Right ventricle myocardium inferior (tissue), 1 donor: ENCODE results near the gene MRPL53. TPM values are rescaled to one million over a fixed set of nuclear protein-coding genes. Genes with fewer than 3 reads are reported as not detected.
"Not testable (repeated sequence)": the region's sequence is repeated elsewhere in the genome, so short reads cannot be mapped to it uniquely, and the experiment has no call there.

ENCODE experiments used
- ATAC-seq: fragments of 200-7000 bp; cut with Tn5 transposase; one replicate; pipeline ENCODE4 v1.9.1; 2020; ENCODE audit warnings: mild to moderate bottlenecking, moderate library complexity
- DNase-seq: peaks from one replicate; pipeline ENCODE4 v3.0.0; 2021; ENCODE audit errors: missing footprints
- intact Hi-C: fragments of 100-400 bp; cut with DNase I; formaldehyde crosslinking; loops from one replicate; pipeline ENCODE4 v1.11.0; 2022
- total RNA-seq: library from RNA; stranded (reverse); fragmentation: NEBNext Ultra II Directional; extraction: Animal tissue kit (Norgen Biotek cat#: 25700); gene quantifications from one replicate; pipeline ENCODE4 v1.2.1, GENCODE V29; 2021
- donor health status: DM: no; HTN: yes; CAD: no; lungs with severe emphysema.

MRPL53 gene
- total RNA-seq, 1 donor from 2014 or later = 167 TPM

DNA sequence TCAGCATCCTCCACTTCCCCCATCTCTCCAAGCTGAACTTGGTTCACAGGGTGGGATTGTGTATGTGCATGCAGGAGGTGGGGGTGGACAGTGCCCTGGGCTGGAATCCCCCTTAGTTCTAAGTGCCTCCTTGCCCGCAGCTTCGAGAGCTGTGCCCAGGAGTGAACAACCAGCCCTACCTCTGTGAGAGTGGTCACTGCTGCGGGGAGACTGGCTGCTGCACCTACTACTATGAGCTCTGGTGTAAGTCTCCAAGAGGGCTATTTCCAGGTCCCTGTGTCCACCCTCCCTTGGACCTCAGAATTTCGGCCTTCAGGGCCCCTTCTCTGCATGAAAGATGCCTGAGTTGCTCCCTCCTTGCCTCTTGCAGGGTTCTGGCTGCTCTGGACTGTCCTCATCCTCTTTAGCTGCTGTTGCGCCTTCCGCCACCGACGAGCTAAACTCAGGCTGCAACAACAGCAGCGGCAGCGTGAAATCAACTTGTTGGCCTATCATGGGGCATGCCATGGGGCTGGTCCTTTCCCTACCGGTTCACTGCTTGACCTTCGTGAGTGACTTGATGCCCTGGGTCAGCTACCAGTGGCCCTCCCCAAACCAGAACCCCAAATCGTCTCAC is 12.9 kb downstream of the MRPL53 start:
- ATAC-seq, intact Hi-C loops, DNase-seq: not testable (repeated sequence)

DNA sequence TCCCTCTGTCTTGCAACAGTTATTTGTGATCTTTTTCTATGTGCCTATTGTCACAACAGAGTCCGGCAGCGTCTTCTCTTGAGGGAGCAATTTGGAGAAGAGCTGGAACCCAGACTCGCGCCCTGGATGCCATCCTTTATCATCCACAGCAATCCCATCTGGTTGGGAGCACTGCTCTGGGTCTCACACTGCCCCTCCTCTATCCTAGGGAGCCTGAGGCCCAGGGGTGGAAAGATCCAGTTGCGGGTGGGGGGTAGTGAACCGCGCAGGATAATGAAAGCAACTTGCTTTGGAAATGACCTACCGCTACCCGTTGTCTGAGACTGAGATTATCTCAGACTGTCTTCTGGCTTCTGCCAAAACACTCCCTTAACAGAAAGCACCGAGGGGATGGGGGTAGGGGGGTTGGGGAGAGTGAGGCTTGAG is 13.5 kb downstream of the MRPL53 start:
- ATAC-seq (no peak), DNase-seq (no peak)
- intact Hi-C loops = no loop called here

GRCh38 chr2:74458132-74458937 is 14.1 kb downstream of the MRPL53 start, which contains the start of gene WBP1:
Gene WBP1 (plus strand): TSS chr2:74458438. CDS start chr2:74458603, 165 bp downstream.
- ATAC-seq = peak; percentile 95
- intact Hi-C loops = no loop called here
- DNase-seq = peak; percentile 100

GRCh38 chr2:74457549-74458131 is 14.8 kb downstream of the MRPL53 start:
- intact Hi-C loops = no loop called here
- peak; percentile 15 for ATAC-seq
- peak; percentile 82 for DNase-seq

DNA sequence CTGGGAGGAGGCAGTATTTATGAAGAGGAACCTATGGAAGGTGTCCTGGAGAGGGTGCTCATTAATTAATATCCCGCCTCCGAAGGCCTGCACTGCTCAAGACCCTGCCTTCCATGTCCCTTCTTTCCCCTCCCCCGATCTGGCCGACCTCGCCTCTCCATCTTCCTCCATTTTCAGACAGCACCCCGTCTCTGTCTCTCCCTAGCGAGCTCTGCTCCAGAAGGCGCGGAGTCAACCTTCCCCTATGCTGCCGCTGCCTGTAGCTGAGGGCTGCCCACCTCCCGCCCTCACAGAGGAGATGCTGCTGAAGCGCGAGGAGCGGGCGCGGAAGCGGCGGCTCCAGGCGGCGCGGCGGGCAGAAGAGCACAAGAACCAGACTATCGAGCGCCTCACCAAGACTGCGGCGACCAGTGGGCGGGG is 15.3 kb downstream of the MRPL53 start:
- ATAC-seq (no peak), DNase-seq (no peak)
- intact Hi-C loops = no loop called here

DNA sequence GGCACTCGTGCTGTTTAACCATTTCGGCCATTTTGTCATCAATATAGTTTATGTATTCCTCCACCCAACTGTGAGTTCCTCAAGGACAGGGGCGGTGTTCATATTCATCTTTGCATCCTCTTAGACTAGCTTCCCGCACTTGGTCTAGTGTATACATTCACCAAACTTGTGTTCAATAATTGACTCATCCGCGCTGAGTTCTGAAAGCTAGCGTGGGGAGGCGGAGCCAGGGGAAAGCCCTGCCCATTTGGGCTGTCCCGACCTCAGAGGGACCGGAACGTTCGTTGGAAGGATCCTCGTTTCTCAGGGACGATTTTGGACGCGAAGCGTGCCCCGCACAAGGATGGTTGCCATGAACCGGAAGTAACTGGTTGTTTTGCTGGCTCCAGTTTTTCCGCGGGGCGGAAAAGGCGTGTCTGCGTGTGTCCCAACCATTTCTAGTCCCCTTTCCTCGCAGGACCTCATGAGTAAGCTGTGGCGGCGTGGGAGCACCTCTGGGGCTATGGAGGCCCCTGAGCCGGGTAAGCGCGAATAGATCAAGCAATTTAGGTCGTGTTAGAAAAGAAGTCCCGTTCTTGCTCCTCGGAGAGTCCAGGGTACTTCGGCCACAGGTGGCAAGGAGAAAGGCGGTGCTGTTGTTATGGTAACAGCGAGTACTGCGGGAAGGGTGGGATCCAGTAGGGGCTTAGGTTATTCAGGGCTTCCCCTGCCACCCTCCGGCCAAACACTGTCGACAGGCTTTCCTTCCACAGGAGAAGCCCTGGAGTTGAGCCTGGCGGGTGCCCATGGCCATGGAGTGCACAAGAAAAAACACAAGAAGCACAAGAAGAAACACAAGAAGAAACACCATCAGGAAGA is 17.6 kb downstream of the MRPL53 start, which contains the start of gene INO80B:
TSS of gene INO80B (plus strand) at position 434 of the 858 bp plus-strand sequence. CDS start at position 464, 30 bp downstream.
- intact Hi-C loops = loop anchor here (2.0 kb wide), 1 partner anchor 28 kb away; the partner anchor contains the start of genes CCDC142 and TTC31
- peak; percentile 68 for ATAC-seq

GRCh38 chr2:74450570-74451190 is 21.8 kb downstream of the MRPL53 start:
- DNase-seq (no peak), ATAC-seq (no peak)
- intact Hi-C loops = no loop called here

More for the DNA sequence above, 17.6 kb downstream of the MRPL53 start, which contains the start of gene INO80B:
- peak; percentile 95 for DNase-seq

GRCh38 chr2:74448771-74449170 is 23.7 kb downstream of the MRPL53 start:
- intact Hi-C loops = no loop called here
- ATAC-seq (no peak), DNase-seq (no peak)

DNA sequence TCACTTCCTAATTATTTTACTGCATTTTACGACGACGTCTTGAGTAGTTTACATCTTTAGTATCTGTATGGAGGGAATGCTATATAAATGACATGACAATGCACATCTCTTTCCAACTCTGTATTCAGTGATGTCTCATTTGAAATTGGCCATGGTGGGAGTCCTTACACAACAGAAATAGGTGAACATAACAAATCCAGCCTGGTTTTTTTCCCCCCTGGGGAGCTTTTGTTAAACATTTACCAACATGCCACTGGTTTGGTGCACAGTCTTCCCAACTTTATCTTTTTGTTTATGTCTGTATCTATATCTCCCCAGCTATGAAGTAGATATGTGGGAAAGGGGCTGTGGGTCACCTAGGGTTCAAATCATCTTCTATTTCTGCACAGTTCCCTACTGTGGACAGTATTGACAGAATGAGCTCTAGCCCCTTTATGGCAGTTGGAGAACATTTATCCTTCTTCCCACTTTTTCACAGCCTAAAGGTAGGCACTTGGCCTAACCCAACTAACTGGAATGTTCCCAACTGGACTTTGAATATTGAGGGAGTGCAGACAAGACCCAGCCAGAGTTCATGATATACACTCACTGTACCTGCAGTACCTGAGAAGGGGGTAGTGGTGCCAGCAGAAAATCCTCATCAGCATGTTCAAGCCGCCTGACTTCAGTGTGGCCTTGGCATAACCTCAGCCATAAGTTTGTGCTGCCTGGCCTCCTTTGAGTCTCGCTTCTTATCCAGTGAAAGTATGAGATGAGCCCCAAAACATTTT is 25.1 kb downstream of the MRPL53 start:
- ATAC-seq (no peak), DNase-seq (no peak)

GRCh38 chr2:74444498-74445318 is 27.8 kb downstream of the MRPL53 start:
- intact Hi-C loops = no loop called here
- no peak for ATAC-seq
- no peak for DNase-seq

More for the DNA sequence above, 25.1 kb downstream of the MRPL53 start:
- intact Hi-C loops = no loop called here

- ATAC-seq, DNase-seq, intact Hi-C loops: not testable (repeated sequence)
Measured at GRCh38 chr2:74442483-74443297, 29.8 kb downstream of the MRPL53 start.

DNA sequence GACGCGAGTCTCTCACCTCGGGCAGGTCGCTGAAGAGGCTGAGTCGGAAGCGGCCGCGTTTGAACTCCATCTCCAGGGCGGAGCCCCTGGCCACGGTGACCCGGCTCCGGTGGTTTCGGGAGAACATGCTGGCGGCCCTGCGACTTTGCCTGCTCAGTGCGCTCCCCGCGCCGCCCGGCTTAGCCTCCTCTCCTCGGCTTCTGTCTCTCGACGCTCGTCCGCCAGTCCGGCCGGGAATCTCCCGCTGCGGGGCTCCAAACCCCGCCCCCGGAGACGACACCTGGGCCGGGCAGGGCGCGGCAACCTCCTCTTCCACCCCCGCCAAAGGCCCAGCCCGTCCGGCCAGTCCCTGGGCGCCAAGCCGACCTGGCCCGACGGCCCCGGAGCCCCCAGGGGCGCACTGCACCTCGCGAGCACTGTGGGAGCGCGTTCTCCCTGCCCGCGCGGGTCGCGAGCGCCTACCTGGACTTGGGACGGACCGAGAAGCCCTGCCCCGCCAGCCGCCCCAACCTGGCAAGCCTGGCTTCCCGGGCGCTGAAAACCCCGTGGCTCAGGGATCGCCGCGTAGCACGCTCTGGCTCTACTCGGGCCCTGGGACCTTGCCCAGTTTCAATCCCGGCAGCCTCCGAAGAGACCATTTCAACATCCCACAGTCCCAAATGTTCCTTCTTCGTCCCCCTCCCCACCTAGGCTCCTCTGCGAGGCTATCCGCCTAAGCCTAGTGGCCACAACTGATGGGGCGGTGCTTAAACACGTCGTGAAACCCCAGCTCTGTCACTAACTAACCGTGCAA is 30.6 kb downstream of the MRPL53 start, which contains the start of gene RTKN:
TSS of gene RTKN (minus strand) at position 248 of the 793 bp plus-strand sequence. CDS start at position 127, 121 bp downstream.
- ATAC-seq (peak; percentile 6), DNase-seq (no peak)
- intact Hi-C loops = no loop called here

- no peak for DNase-seq
- ATAC-seq = peak; percentile 7
- intact Hi-C loops = no loop called here
Measured at GRCh38 chr2:74441170-74441689, 31.2 kb downstream of the MRPL53 start.

DNA sequence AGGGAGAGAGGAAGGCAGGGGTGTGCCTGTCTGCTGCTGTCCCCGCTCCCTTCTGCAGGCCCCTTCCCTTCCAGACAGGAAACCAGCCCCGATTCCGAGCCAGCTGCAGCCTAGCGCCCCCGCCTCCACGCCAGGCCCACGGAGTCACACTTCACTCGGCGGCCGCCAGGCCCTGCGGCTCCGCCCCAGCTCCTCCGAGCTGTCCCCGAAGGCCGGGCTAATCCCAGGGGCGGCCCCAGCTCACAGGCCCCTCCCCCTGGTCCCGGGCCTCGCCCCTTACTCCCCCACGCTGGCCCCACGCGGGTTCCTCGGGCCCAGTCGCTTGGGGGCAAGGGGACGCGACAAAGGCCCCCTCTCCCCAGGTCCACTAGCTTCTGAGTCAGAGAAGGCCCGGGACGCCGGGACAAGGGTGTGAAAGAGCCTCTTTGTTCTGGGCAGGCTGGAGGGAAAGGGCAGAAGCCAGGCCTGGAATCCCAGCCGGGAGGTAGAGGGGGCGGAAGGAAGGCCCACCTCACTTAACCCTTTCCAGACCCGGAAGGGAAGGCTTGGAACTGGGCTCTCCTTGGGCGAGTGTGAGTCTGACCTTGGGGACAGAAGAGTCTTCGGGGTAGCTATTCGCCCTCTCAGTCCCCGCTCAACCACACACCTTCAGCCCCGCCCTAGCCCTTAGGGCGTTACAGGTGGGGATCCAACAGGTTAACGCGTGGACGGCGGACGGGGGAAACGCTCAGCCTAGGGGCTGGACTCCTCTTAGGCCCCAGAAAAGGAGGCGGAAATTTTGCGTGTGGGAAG is 31.9 kb downstream of the MRPL53 start:
- peak; percentile 94 for DNase-seq
- ATAC-seq = peak; percentile 94
- intact Hi-C loops = no loop called here
